DND-41 (cell line): ENCODE measurements around the gene PIGC.

ENCODE experiments used
- CTCF ChIP-seq: IDR thresholded peaks from 2 replicates; pipeline ENCODE4 v1.5.1; 2012; ENCODE audit warnings: borderline replicate concordance, low read length, moderate library complexity, mild to moderate bottlenecking; ENCODE audit not compliant: poor library complexity, severe bottlenecking; ENCODE audit errors: extremely low read depth
- EZH2 ChIP-seq: IDR thresholded peaks from 3 replicates; pipeline ENCODE4 v1.6.1; 2012; ENCODE audit warnings: borderline replicate concordance, low read depth, mild to moderate bottlenecking, moderate library complexity, low read length, inconsistent platforms; ENCODE audit not compliant: severe bottlenecking

DNA sequence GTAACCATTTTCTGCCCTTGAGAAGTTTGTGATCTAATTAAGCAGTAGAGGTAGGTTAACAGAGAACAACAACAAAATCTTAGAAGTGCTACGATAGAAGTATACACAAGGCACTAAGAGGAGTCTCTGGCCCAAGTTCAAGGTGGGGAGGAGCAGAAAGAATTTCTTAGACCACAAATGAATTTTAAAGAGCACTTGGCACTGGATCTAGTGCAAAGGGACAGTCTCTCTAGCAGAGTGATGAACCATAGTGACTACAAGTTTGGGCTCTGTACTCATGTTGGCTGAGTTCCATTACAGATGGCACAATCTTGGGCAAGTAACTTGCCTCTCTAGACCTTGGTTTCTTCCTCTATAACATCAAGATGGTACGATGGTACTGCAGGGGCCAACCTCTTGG, 33.3 kb upstream of the PIGC start:
- TF ChIP-seq CTCF (no peak), EZH2 (no peak)
